Astrocyte (in vitro differentiated cells and primary cell): ENCODE measurements around the gene LEP.

ENCODE experiments used
- EZH2 ChIP-seq: IDR thresholded peaks from 2 replicates; pipeline ENCODE4 v1.6.1; 2012; ENCODE audit warnings: mild to moderate bottlenecking, low read length, inconsistent platforms; ENCODE audit not compliant: insufficient read depth
- TF ChIP-seq, protein P1 (sequence below): IDR thresholded peaks from 2 replicates; pipeline ENCODE4 v1.5.1; 2011; ENCODE audit warnings: low read depth, mild to moderate bottlenecking, inconsistent platforms, low read length, moderate library complexity; ENCODE audit not compliant: insufficient read depth

DNA sequence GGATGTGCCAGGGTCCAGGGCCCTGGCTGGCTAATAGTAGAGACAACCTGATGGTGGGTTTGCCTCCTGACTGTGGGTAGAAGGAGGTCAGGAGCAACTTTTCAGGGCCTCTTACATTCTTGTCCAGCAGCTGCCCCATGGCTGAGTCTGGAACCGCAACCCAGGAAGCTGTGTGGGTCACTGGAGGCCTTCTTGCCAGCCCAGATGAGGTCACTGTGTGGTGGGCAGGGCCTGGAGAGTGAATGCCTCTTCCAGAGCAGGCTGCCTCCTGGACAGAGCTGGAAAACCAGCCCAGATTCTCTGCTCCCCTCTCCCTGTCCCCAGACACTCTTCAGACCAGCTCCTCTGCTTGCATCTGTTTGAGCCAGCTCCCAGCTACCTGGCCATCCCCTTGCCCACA, 43.5 kb upstream of the LEP start:
- TF ChIP-seq EZH2 = no peak
- TF ChIP-seq, protein P1, sequence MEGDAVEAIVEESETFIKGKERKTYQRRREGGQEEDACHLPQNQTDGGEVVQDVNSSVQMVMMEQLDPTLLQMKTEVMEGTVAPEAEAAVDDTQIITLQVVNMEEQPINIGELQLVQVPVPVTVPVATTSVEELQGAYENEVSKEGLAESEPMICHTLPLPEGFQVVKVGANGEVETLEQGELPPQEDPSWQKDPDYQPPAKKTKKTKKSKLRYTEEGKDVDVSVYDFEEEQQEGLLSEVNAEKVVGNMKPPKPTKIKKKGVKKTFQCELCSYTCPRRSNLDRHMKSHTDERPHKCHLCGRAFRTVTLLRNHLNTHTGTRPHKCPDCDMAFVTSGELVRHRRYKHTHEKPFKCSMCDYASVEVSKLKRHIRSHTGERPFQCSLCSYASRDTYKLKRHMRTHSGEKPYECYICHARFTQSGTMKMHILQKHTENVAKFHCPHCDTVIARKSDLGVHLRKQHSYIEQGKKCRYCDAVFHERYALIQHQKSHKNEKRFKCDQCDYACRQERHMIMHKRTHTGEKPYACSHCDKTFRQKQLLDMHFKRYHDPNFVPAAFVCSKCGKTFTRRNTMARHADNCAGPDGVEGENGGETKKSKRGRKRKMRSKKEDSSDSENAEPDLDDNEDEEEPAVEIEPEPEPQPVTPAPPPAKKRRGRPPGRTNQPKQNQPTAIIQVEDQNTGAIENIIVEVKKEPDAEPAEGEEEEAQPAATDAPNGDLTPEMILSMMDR = no peak
